ENCODE results near the gene ARID4A.

DNA sequence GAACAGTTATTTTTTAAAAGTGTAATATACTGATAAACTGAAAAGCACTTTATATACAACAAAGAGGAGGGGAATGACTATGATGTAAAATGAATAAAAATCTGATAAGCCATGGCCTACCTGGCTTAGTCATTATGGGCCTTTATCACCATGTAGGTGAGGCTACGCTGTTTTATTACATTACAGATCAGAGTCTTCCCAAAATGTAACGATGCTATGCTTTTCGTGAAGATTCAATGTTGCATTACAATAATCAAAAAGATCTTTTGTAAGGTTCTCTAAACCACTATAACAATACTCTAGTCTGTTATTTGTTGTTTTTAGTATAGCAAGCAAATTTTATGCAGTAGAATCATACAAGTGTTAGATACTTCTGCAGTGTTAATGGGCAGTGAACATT, 34.2 kb downstream of the ARID4A start:
- no peak for TF ChIP-seq PATZ1 (CRISPR knock-in tag; IDR thresholded peaks at IDR 0.05; ENCODE audit: borderline replicate concordance)
- no peak for TF ChIP-seq PPARA (CRISPR knock-in tag; IDR thresholded peaks at IDR 0.05; ENCODE audit: borderline replicate concordance)
- TF ChIP-seq ZNF565 (CRISPR knock-in tag; conservative IDR thresholded peaks at IDR 0.05; ENCODE audit: low read depth), result no peak
- TF ChIP-seq CSDC2 (CRISPR knock-in tag; IDR thresholded peaks at IDR 0.05), result no peak
- TF ChIP-seq OSR1 (CRISPR knock-in tag; IDR thresholded peaks at IDR 0.05), result no peak
